Testis (tissue), 3 donors: ENCODE results near the gene RNF152. TPM values are rescaled to one million over a fixed set of nuclear protein-coding genes. Genes with fewer than 3 reads are reported as not detected.

Experiments
- DNase-seq: peaks from one replicate; pipeline ENCODE4 v3.0.0-alpha.2; 2019
- H3K27ac ChIP-seq, 2 donors: fragments of 200-600 bp; sonication (generic); one replicate each; pipeline ENCODE4 v1.5.1; 2019
- H3K27me3 ChIP-seq: fragments of 200-600 bp; sonication (generic); one replicate; pipeline ENCODE4 v1.5.1; 2019
- H3K36me3 ChIP-seq: fragments of 200-600 bp; sonication (generic); one replicate; pipeline ENCODE4 v1.5.1; 2017; ENCODE audit warnings: low read depth; ENCODE audit errors: missing control alignments
- H3K4me1 ChIP-seq: fragments of 200-600 bp; sonication (generic); one replicate; pipeline ENCODE4 v1.5.1; 2019
- H3K4me3 ChIP-seq, 2 donors: fragments of 200-600 bp; sonication (generic); one replicate each; pipeline ENCODE4 v1.5.1; 2017 to 2019
- H3K9me3 ChIP-seq: fragments of 200-600 bp; sonication (generic); one replicate; pipeline ENCODE4 v1.5.1; 2017
- CTCF ChIP-seq, 3 experiments: fragments of 450-650 bp in 2 of 3; fragments of 200-600 bp in 1 of 3; sonication (generic) in 1 of 3; IDR thresholded peaks; one replicate each; pipeline ENCODE4 v1.5.1; 2016 to 2019; ENCODE audit warnings: antibody characterized with exemption in 3 of 3, mild to moderate bottlenecking in 2 of 3, moderate library complexity in 1 of 3
- POLR2A ChIP-seq: fragments of 450-650 bp; IDR thresholded peaks from one replicate; pipeline ENCODE4 v1.6.1; 2017; ENCODE audit warnings: antibody characterized with exemption, mild to moderate bottlenecking, moderate library complexity
- WGBS, 2 donors: methylation state at CpG; one replicate each; pipeline ENCODE4 v1.1.5; 2018; 5-methylcytosine and 5-hydroxymethylcytosine counted together
- intact Hi-C: fragments of 100-400 bp; cut with DNase I; formaldehyde crosslinking; loops from one replicate; pipeline ENCODE4 v1.15.1; 2023; ENCODE audit warnings: low total_unique reads
- polyA plus RNA-seq: library from polyadenylated mRNA; stranded (reverse); fragments of 350-450 nt; fragmentation: Illumina TruSeq; extraction: RNeasy Lipid Tissue Mini Kit (QIAGEN cat#74804); gene quantifications from one replicate; pipeline ENCODE4 v1.2.3, GENCODE V29; 2014; ENCODE audit warnings: low read depth, low replicate concordance; ENCODE audit not compliant: insufficient read depth
- total RNA-seq, 2 donors: library from RNA; depleted of rRNA; stranded (reverse); fragments of >200 nt; gene quantifications; one replicate each; pipeline ENCODE4 v1.2.3, GENCODE V29; 2016

The RNF152 gene
- total and polyA plus RNA-seq, 3 donors from 2014 or later: 2.3 to 20.3 (median 10.8) TPM

GRCh38 chr18:61854578-61855448 lies 38.0 kb downstream of the RNF152 start:
- peaks cover 11% of the 10 kb centered on the region for H3K4me1 ChIP-seq
- no peak overlapping the region for H3K27ac ChIP-seq
- DNase-seq: no peak
- 56 to 60% methylated on average over 9 of the region's 9 CpGs for WGBS, 2 donors
- H3K27me3 ChIP-seq: no peaks in the 10 kb centered on the region
- intact Hi-C loops: no loop called here
- H3K9me3 ChIP-seq: no peaks in the 10 kb centered on the region
- H3K36me3 ChIP-seq: no peaks in the 10 kb centered on the region
- no peak for TF ChIP-seq POLR2A
- no peak for TF ChIP-seq CTCF (IDR thresholded peaks at IDR 0.05)
- H3K4me3 ChIP-seq: no peak overlapping the region

GRCh38 chr18:61853855-61854254 lies 39.0 kb downstream of the RNF152 start:
- TF ChIP-seq POLR2A (no peak), CTCF (IDR thresholded peaks at IDR 0.05) (no peak)
- Histone ChIP-seq H3K27me3 (no peaks in the 10 kb centered on the region), H3K9me3 (no peaks in the 10 kb centered on the region), H3K36me3 (no peaks in the 10 kb centered on the region), H3K4me3 (no peak overlapping the region), H3K4me1 (peaks cover 11% of the 10 kb centered on the region), H3K27ac (no peak overlapping the region)
- intact Hi-C loops: no loop called here
- 69 to 78% methylated on average over 3 of the region's 3 CpGs for WGBS, 2 donors
- DNase-seq: no peak

GRCh38 chr18:61852496-61852895 lies 40.3 kb downstream of the RNF152 start:
- H3K36me3 ChIP-seq: no peaks in the 10 kb centered on the region
- no peak for DNase-seq
- H3K27me3 ChIP-seq: no peaks in the 10 kb centered on the region
- no peak overlapping the region for H3K4me3 ChIP-seq
- no peak overlapping the region for H3K27ac ChIP-seq
- no peaks in the 10 kb centered on the region for H3K9me3 ChIP-seq
- peaks cover 11% of the 10 kb centered on the region for H3K4me1 ChIP-seq
- WGBS, 2 donors: 44 to 73% methylated on average over 1 of the region's 1 CpG
- no peak for TF ChIP-seq CTCF (IDR thresholded peaks at IDR 0.05)
- no peak for TF ChIP-seq POLR2A
- intact Hi-C loops: no loop called here

- intact Hi-C loops: no loop called here
- no peak overlapping the region for H3K27ac ChIP-seq
- peaks cover 11% of the 10 kb centered on the region for H3K4me1 ChIP-seq
- no peaks in the 10 kb centered on the region for H3K36me3 ChIP-seq
- DNase-seq: no peak
- WGBS, 2 donors: 54 to 68% methylated on average over 3 of the region's 3 CpGs
- no peak for TF ChIP-seq POLR2A
- TF ChIP-seq CTCF (IDR thresholded peaks at IDR 0.05): no peak
- no peaks in the 10 kb centered on the region for H3K9me3 ChIP-seq
- H3K27me3 ChIP-seq: no peaks in the 10 kb centered on the region
- no peak overlapping the region for H3K4me3 ChIP-seq
Measured at GRCh38 chr18:61851940-61852451, 40.8 kb downstream of the RNF152 start.

GRCh38 chr18:61851279-61851678 lies 41.5 kb downstream of the RNF152 start:
- WGBS, 2 donors: 71 to 73% methylated on average over 3 of the region's 3 CpGs
- intact Hi-C loops: no loop called here
- no peak overlapping the region for H3K4me3 ChIP-seq
- TF ChIP-seq POLR2A (no peak), CTCF (IDR thresholded peaks at IDR 0.05) (no peak)
- no peaks in the 10 kb centered on the region for H3K9me3 ChIP-seq
- peaks cover 8% of the 10 kb centered on the region for H3K4me1 ChIP-seq
- no peaks in the 10 kb centered on the region for H3K36me3 ChIP-seq
- no peak overlapping the region for H3K27ac ChIP-seq
- no peak for DNase-seq
- H3K27me3 ChIP-seq: no peaks in the 10 kb centered on the region
